Fibroblast of lung (primary cell): ENCODE results near the gene SLC24A1.

Source experiments
- CTCF ChIP-seq, 2 donors: IDR thresholded peaks in 1 of 2; conservative IDR thresholded peaks in 1 of 2; 1 replicate in 1 of 2; 2 replicates in 1 of 2; pipeline ENCODE4 v1.5.1; 2011 to 2012; ENCODE audit warnings: low read length in 2 of 2, control low read depth in 1 of 2, inconsistent platforms in 1 of 2, low read depth in 1 of 2, mild to moderate bottlenecking in 1 of 2
- EZH2 ChIP-seq: IDR thresholded peaks from 2 replicates; pipeline ENCODE4 v1.5.1; 2012; ENCODE audit warnings: low read length, control low read depth, mild to moderate bottlenecking; ENCODE audit errors: missing control alignments

DNA sequence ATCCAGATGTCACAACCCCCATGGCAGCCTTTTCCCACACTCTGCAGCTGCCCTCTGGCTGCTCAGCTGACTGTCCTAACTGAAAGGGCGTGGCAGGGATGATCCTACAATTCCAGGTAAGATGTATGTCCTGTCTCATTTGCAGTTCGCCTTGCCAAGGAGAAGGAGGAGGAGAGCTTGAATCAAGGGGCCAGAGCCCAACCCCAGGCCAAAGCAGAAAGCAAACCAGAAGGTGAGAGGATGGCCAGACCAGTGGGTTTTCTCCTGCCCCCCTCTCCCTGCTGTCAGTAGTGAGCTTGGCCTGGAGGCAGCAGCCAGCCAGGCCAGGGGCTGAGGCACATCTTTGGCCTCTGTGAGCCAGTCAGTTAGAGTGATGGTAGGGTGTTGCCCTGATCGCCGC is 22.5 kb downstream of the SLC24A1 start:
- TF ChIP-seq CTCF (conservative IDR thresholded peaks at IDR 0.05 in 1 of 2, IDR thresholded peaks at IDR 0.05 in 1 of 2; ENCODE audit: low read depth in 1 of 2, low read length in 2 of 2) (no peak), EZH2 (no peak)
